Measurements from ENCODE around the gene DNM3. TPM values are rescaled to one million over a fixed set of nuclear protein-coding genes. Genes with fewer than 3 reads are reported as not detected.

The DNM3 gene
- total RNA-seq, 1 donor from 2014 or later: 2.1 TPM

DNA sequence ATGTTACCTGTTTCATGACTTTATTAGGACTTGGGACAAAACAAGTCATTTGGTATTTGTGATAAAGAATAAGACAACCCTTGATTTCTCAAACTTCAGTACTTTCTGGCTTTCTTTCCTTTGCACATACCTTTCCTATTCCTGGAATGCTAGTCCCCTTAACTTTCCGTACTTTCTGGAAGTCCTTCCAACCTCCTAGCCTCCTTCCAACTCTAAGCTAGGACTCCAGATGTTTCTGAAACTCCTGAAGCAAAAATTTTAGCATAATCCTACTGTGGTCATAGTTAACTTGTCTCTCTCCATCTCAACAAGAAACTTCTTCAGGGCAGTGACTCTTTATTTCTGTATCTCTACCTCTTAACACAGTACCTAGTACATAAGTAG, 559.4 kb downstream of the DNM3 start:
- H3K36me3 Mint-ChIP-seq: peaks cover 3% of the 10 kb centered on the region
- TF ChIP-seq, protein P1, sequence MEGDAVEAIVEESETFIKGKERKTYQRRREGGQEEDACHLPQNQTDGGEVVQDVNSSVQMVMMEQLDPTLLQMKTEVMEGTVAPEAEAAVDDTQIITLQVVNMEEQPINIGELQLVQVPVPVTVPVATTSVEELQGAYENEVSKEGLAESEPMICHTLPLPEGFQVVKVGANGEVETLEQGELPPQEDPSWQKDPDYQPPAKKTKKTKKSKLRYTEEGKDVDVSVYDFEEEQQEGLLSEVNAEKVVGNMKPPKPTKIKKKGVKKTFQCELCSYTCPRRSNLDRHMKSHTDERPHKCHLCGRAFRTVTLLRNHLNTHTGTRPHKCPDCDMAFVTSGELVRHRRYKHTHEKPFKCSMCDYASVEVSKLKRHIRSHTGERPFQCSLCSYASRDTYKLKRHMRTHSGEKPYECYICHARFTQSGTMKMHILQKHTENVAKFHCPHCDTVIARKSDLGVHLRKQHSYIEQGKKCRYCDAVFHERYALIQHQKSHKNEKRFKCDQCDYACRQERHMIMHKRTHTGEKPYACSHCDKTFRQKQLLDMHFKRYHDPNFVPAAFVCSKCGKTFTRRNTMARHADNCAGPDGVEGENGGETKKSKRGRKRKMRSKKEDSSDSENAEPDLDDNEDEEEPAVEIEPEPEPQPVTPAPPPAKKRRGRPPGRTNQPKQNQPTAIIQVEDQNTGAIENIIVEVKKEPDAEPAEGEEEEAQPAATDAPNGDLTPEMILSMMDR (conservative IDR thresholded peaks at IDR 0.05): no peak
- H3K27ac Mint-ChIP-seq: no peak overlapping the region
- H3K4me3 Mint-ChIP-seq: no peak overlapping the region
- H3K4me1 Mint-ChIP-seq (ENCODE audit: unreplicated experiment): peaks cover 42% of the 10 kb centered on the region
- no peaks in the 10 kb centered on the region for H3K27me3 Mint-ChIP-seq
- H3K9me3 Mint-ChIP-seq: no peaks in the 10 kb centered on the region
- DNase-seq (ENCODE audit: extremely low spot score, unreplicated experiment): no peak

DNA sequence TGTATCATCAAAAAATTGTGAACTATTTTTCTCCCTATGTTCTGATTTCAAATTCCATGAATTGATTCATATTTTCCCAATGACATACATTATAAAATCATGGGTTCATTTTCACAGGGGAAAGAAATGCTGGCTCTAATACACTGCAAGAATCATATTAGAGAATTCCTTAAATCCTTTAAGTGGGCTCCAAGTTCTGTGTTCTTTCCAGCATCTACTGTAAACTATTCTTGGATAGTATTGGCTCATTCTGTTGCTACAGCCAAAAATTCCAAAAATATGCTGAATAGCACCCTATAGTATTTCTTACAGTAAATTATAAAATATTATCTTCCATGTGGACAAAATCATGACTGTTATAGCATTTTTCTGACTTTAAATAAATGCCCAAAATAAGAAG, 560.2 kb downstream of the DNM3 start:
- H3K4me3 Mint-ChIP-seq: no peak overlapping the region
- H3K4me1 Mint-ChIP-seq (ENCODE audit: unreplicated experiment): peaks cover 39% of the 10 kb centered on the region
- TF ChIP-seq, protein P1 (conservative IDR thresholded peaks at IDR 0.05): no peak
- H3K36me3 Mint-ChIP-seq: peaks cover 3% of the 10 kb centered on the region
- H3K27ac Mint-ChIP-seq: no peak overlapping the region
- no peaks in the 10 kb centered on the region for H3K27me3 Mint-ChIP-seq
- no peaks in the 10 kb centered on the region for H3K9me3 Mint-ChIP-seq
- no peak for DNase-seq (ENCODE audit: extremely low spot score, unreplicated experiment)

DNA sequence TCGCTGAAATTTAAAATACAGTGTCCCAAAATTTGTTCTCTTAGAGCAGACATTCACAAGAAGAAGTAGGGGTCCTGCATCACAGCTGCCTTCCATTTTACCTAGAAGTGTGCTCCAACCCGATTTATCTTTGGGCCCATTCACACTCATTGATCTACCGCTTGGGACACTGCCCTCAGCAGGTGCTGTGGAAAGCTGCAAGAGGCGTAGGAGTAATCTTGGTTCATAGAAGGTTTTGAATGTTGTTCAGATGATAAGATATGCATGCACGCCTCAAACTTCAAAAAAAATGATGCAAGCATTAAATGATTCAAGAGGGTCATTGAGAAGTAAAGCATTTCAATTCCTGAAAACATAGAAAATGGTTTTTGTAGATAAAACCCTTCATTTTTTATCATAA, 560.6 kb downstream of the DNM3 start:
- H3K27me3 Mint-ChIP-seq: no peaks in the 10 kb centered on the region
- no peak for DNase-seq (ENCODE audit: extremely low spot score, unreplicated experiment)
- no peak overlapping the region for H3K4me3 Mint-ChIP-seq
- H3K27ac Mint-ChIP-seq: no peak overlapping the region
- peaks cover 3% of the 10 kb centered on the region for H3K36me3 Mint-ChIP-seq
- H3K4me1 Mint-ChIP-seq (ENCODE audit: unreplicated experiment): peaks cover 39% of the 10 kb centered on the region
- no peaks in the 10 kb centered on the region for H3K9me3 Mint-ChIP-seq
- TF ChIP-seq, protein P1 (conservative IDR thresholded peaks at IDR 0.05): peak; percentile 39

DNA sequence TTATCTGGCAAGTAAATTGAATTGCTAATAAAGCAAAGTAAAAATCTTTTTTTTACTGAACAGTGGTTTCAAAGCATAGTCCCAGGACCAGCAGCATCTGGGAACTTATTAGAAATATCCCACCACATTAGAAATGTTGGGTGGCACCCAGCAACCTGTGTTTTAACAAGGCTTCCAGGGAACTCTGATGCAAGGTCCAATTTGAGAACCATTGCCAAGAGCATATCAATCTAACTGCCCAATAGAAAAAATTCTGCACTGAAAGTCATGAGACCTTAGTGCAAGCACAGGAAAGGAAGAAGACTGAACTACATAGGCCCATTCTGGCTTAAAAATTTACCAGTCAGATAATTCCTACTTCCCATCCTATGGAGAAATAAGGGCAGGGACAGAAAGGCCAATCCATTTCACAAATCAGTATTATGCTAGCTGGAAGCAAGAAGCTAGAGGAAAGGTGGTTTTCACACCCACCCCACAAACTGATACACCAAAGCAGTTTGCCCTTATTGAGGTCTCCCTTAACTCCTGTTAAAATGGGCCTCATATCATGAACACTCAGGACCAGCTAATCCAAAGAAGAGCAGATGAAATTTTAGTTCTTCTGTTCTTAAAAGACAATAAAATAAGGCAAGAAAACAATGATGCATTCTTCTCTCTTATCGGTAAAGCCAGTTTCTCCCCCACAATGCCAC, 561.7 kb downstream of the DNM3 start:
- peaks cover 3% of the 10 kb centered on the region for H3K36me3 Mint-ChIP-seq
- peaks cover 35% of the 10 kb centered on the region for H3K4me1 Mint-ChIP-seq (ENCODE audit: unreplicated experiment)
- H3K27ac Mint-ChIP-seq: no peak overlapping the region
- no peaks in the 10 kb centered on the region for H3K27me3 Mint-ChIP-seq
- TF ChIP-seq, protein P1 (conservative IDR thresholded peaks at IDR 0.05): no peak
- H3K4me3 Mint-ChIP-seq: no peak overlapping the region
- no peak for DNase-seq (ENCODE audit: extremely low spot score, unreplicated experiment)
- H3K9me3 Mint-ChIP-seq: no peaks in the 10 kb centered on the region

DNA sequence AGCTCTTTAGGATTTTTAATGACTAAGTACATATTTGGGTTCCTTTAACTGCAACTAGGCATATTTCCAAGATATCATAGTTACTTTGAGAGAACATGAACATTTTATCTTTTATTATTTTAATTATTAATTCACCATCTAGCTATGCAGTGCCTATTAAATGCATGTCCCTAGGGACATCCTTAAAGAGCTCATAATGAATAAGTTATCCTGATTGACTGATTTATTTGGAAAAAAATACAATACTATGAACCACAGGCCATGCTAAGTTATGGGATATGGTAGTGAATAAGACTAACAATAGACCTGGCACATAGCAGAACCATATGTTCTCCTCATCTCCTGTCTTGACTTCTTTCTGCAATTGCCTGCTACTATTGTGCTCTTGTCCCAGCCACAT, 562.8 kb downstream of the DNM3 start:
- TF ChIP-seq, protein P1 (conservative IDR thresholded peaks at IDR 0.05): no peak
- Mint-ChIP-seq H3K4me1 (ENCODE audit: unreplicated experiment) (peaks cover 29% of the 10 kb centered on the region), H3K27me3 (no peaks in the 10 kb centered on the region), H3K27ac (no peak overlapping the region), H3K36me3 (peaks cover 3% of the 10 kb centered on the region), H3K4me3 (no peak overlapping the region), H3K9me3 (no peaks in the 10 kb centered on the region)
- no peak for DNase-seq (ENCODE audit: extremely low spot score, unreplicated experiment)
